HCT116 (cell line): ENCODE results near the gene ZSCAN16. TPM values are rescaled to one million over a fixed set of nuclear protein-coding genes. Genes with fewer than 3 reads are reported as not detected.

ENCODE experiments used
- ATAC-seq: fragments of 200-7000 bp; cut with Tn5 transposase; 2 replicates; pipeline ENCODE4 v1.9.1; 2020; ENCODE audit warnings: mild to moderate bottlenecking, moderate library complexity
- BruUV-seq: library from RNA; stranded (reverse); fragments of 400-500 nt; replicated peaks from 2 replicates; lab custom pipeline; 2021; lab: Mats Ljungman, UMichigan
- CTCF ChIA-PET: fragments of 300-600 bp; sonication (Branson Sonifier 250); formaldehyde crosslinking; loops from one replicate; lab custom pipeline; 2021; ENCODE audit warnings: antibody characterized with exemption; lab: Charles Lee
- POLR2A ChIA-PET: fragments of 300-600, 350-600 bp; sonication (Branson Sonifier 250); formaldehyde crosslinking; loops from one replicate; lab custom pipeline; 2021; ENCODE audit warnings: antibody characterized with exemption; lab: Charles Lee
- RAD21 ChIA-PET, 2 experiments: fragments of 300-600 bp; sonication (Branson Sonifier 250); formaldehyde crosslinking; loops; one replicate each; lab custom pipeline; 2023; ENCODE audit warnings: low total read pairs in 2 of 2; ENCODE audit not compliant: uncharacterized antibody in 2 of 2, unreplicated experiment in 2 of 2, low non-redundant PET in 1 of 2; lab: Charles Lee
- DNase-seq: peaks from one replicate; pipeline ENCODE4 v3.0.0-alpha.2; 2010; ENCODE audit warnings: low read depth, low spot score
- H2AFZ ChIP-seq: fragments of 200-600 bp; shearing (Covaris generic), sonication (generic); 2 replicates; pipeline ENCODE4 v1.6.1; 2017; ENCODE audit warnings: low read depth, mixed run types, mixed read lengths, antibody characterized with exemption, low read length; ENCODE audit not compliant: poor library complexity, severe bottlenecking
- H3K27ac ChIP-seq: 2 replicates; pipeline ENCODE4 v1.5.1; 2012; ENCODE audit warnings: low read depth, low read length
- H3K27me3 ChIP-seq: fragments of 200-600 bp; sonication (generic); 2 replicates; pipeline ENCODE4 v1.6.1; 2016; ENCODE audit warnings: mixed run types, low read length, mixed read lengths; ENCODE audit not compliant: insufficient read depth
- H3K36me3 ChIP-seq, 2 experiments: fragments of 200-500 bp in 1 of 2; fragments of 200-600 bp in 1 of 2; sonication (Bioruptor generic) in 1 of 2; sonication (generic) in 1 of 2; 2 replicates each; pipeline versions ENCODE4 v1.5.1 to v1.6.1; 2014 to 2016; ENCODE audit warnings: low read length in 2 of 2, inconsistent platforms in 1 of 2, mixed read lengths in 1 of 2, mixed run types in 1 of 2; ENCODE audit not compliant: insufficient read depth in 2 of 2, control insufficient read depth in 1 of 2
- H3K4me1 ChIP-seq, 2 experiments: fragments of 200-600 bp in 1 of 2; sonication (generic) in 1 of 2; 2 replicates each; pipeline versions ENCODE4 v1.5.1 to v1.6.1; 2012 to 2017; ENCODE audit warnings: low read length in 2 of 2, inconsistent platforms in 1 of 2, mild to moderate bottlenecking in 1 of 2, mixed read lengths in 1 of 2, mixed run types in 1 of 2, moderate library complexity in 1 of 2; ENCODE audit not compliant: insufficient read depth in 2 of 2, control insufficient read depth in 1 of 2
- H3K4me2 ChIP-seq: fragments of 200-600 bp; sonication (generic); 2 replicates; pipeline ENCODE4 v1.6.1; 2017; ENCODE audit warnings: mixed run types, low read length, mixed read lengths
- H3K4me3 ChIP-seq, 2 experiments: fragments of 200-600 bp in 1 of 2; sonication (generic) in 1 of 2; replicated peaks in 1 of 2; 2 replicates each; pipeline ENCODE4 v1.5.1; 2011 to 2016; ENCODE audit warnings: low read length in 2 of 2, control low read depth in 1 of 2, low read depth in 1 of 2, mild to moderate bottlenecking in 1 of 2, mixed read lengths in 1 of 2, mixed run types in 1 of 2
- H3K79me2 ChIP-seq: fragments of 200-600 bp; sonication (generic); 2 replicates; pipeline ENCODE4 v1.6.1; 2017; ENCODE audit warnings: mild to moderate bottlenecking, mixed run types, low read length, moderate library complexity, mixed read lengths; ENCODE audit not compliant: insufficient read depth
- H3K9ac ChIP-seq: fragments of 200-600 bp; sonication (generic); 2 replicates; pipeline ENCODE4 v1.6.1; 2016; ENCODE audit warnings: low read length, mixed read lengths
- H3K9me2 ChIP-seq: fragments of 200-600 bp; sonication (generic), shearing (Covaris generic); 2 replicates; pipeline ENCODE4 v1.6.1; 2017; ENCODE audit warnings: mixed run types, mild to moderate bottlenecking, moderate library complexity; ENCODE audit not compliant: insufficient read depth
- H3K9me3 ChIP-seq, 2 experiments: fragments of 200-500 bp in 1 of 2; fragments of 200-600 bp in 1 of 2; sonication (Bioruptor generic) in 1 of 2; sonication (generic) in 1 of 2; 2 replicates each; pipeline ENCODE4 v1.6.1; 2014 to 2017; ENCODE audit warnings: low read length in 2 of 2, mixed read lengths in 2 of 2, inconsistent platforms in 1 of 2, low read depth in 1 of 2, mild to moderate bottlenecking in 1 of 2, mixed run types in 1 of 2, moderate library complexity in 1 of 2; ENCODE audit not compliant: control insufficient read depth in 1 of 2, insufficient read depth in 1 of 2
- H4K20me1 ChIP-seq: fragments of 200-600 bp; sonication (generic), shearing (Covaris generic); 2 replicates; pipeline ENCODE4 v1.6.1; 2017; ENCODE audit warnings: mixed run types, mild to moderate bottlenecking, moderate library complexity; ENCODE audit not compliant: insufficient read depth
- CEBPB ChIP-seq: IDR thresholded peaks from 2 replicates; pipeline ENCODE4 v1.6.1; 2012; ENCODE audit warnings: low read depth
- ELF1 ChIP-seq: IDR thresholded peaks from 2 replicates; pipeline ENCODE4 v1.6.1; 2012; ENCODE audit warnings: low read depth, borderline replicate concordance
- EZH2 ChIP-seq: fragments of 200-600 bp; sonication (generic); IDR thresholded peaks from 2 replicates; pipeline ENCODE4 v1.6.1; 2017; ENCODE audit warnings: antibody characterized with exemption, mixed run types
- EZH2phosphoT487 ChIP-seq: fragments of 200-600 bp; IDR thresholded peaks from 2 replicates; pipeline ENCODE4 v1.6.1; 2018; ENCODE audit warnings: antibody characterized with exemption, borderline replicate concordance
- JUND ChIP-seq: IDR thresholded peaks from 2 replicates; pipeline ENCODE4 v1.6.1; 2012
- POLR2AphosphoS5 ChIP-seq: IDR thresholded peaks from 2 replicates; pipeline ENCODE4 v1.6.1; 2011; ENCODE audit warnings: mild to moderate bottlenecking, low read depth, low read length, moderate library complexity
- RAD21 ChIP-seq: IDR thresholded peaks from 2 replicates; pipeline ENCODE4 v1.6.1; 2012; ENCODE audit warnings: low read depth, mild to moderate bottlenecking
- SIN3A ChIP-seq: IDR thresholded peaks from 2 replicates; pipeline ENCODE4 v1.6.1; 2012; ENCODE audit warnings: low read depth
- SP1 ChIP-seq: IDR thresholded peaks from 2 replicates; pipeline ENCODE4 v1.6.1; 2012; ENCODE audit warnings: low read depth
- SRF ChIP-seq: IDR thresholded peaks from 2 replicates; pipeline ENCODE4 v1.6.1; 2012; ENCODE audit warnings: low read depth
- TCF7L2 ChIP-seq: IDR thresholded peaks from 2 replicates; pipeline ENCODE4 v1.7.0; 2011; ENCODE audit warnings: borderline replicate concordance, inconsistent platforms; ENCODE audit not compliant: insufficient read depth, insufficient read length; ENCODE audit errors: extremely low read depth
- YY1 ChIP-seq: IDR thresholded peaks from 2 replicates; pipeline ENCODE4 v1.6.1; 2011; ENCODE audit warnings: low read length, low read depth, moderate library complexity, mild to moderate bottlenecking; ENCODE audit not compliant: insufficient replicate concordance; ENCODE audit errors: extremely low read depth
- intact Hi-C: fragments of 100-400 bp; cut with micrococcal nuclease; formaldehyde crosslinking; loops from 2 replicates; pipeline ENCODE4 v1.10.0; 2022
- total RNA-seq: library from RNA; stranded (reverse); gene quantifications from one replicate; pipeline ENCODE4 v1.2.1, GENCODE V29; 2021; ENCODE audit not compliant: unreplicated experiment
- TF ChIP-seq, protein P1 (sequence below): IDR thresholded peaks from 2 replicates; pipeline ENCODE4 v1.6.1; 2011; ENCODE audit warnings: mild to moderate bottlenecking, low read length, moderate library complexity; ENCODE audit not compliant: insufficient replicate concordance; ENCODE audit errors: extremely low read depth
- TF ChIP-seq, protein P2 (sequence below): IDR thresholded peaks from 2 replicates; pipeline ENCODE4 v1.6.1; 2012; ENCODE audit warnings: low read depth
- TF ChIP-seq, protein P3 (sequence below), 3 experiments: fragments of 200-600 bp in 1 of 3; sonication (generic) in 1 of 3; IDR thresholded peaks in 2 of 3; conservative IDR thresholded peaks in 1 of 3; 2 replicates each; pipeline ENCODE4 v1.5.1; 2012 to 2017; ENCODE audit warnings: low read depth in 2 of 3, low read length in 2 of 3, antibody characterized with exemption in 1 of 3, borderline replicate concordance in 1 of 3, control low read depth in 1 of 3, mild to moderate bottlenecking in 1 of 3, mixed read lengths in 1 of 3, mixed run types in 1 of 3, moderate library complexity in 1 of 3; ENCODE audit not compliant: insufficient read depth in 1 of 3
- TF ChIP-seq, protein P4 (sequence below): IDR thresholded peaks from 2 replicates; pipeline ENCODE4 v1.6.1; 2012
- TF ChIP-seq, protein P5 (sequence below): IDR thresholded peaks from 2 replicates; pipeline ENCODE4 v1.6.1; 2012

Gene ZSCAN16
- total RNA-seq, 1 experiment from 2014 or later: 5.0 TPM

DNA sequence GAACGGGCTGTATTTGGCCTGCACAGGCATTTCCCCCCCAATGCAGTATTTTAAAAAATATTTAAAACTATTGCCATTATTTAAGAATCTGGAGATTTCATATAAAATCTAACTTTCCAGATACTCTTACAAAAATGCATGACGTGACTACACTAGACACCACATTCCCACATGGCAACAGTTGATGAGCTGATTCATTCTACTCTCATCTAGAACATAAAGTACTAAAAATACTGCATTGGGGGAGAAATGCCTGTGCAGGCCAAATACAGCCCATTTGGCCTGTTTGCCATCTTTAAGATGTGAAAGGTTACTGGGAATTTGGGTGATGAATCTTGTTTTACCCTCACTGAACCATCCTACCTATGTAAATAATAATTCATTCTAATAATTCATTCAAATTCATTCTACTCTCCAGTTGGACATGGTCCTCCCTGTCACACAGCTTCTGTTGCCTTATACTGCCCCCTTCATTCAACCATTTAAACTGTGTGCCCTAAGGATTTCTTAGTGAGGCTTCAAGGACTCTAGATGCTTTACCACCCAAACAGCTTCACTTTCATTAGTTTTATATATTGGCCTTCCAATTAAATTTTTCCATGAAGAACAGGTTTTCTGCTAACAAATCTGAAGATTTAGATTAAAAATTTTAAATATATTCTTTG, 6.9 kb upstream of the ZSCAN16 start:
- POLR2A ChIA-PET: no interaction called here
- no peak for ATAC-seq

More for the DNA sequence above, 6.9 kb upstream of the ZSCAN16 start:
- Histone ChIP-seq H3K9me3 (no peaks in the 10 kb centered on the region), H3K36me3 (peaks cover 10 to 19% of the 10 kb centered on the region in 2 experiments; a peak in 2 of 4 replicates), H3K4me3 (no peak overlapping the region), H3K4me1 (no peaks in the 10 kb centered on the region), H3K9me2 (no peaks in the 10 kb centered on the region), H4K20me1 (no peaks in the 10 kb centered on the region), H2AFZ (no peak overlapping the region), H3K27me3 (no peaks in the 10 kb centered on the region), H3K27ac (no peak overlapping the region), H3K4me2 (no peak overlapping the region), H3K9ac (no peak overlapping the region), H3K79me2 (no peaks in the 10 kb centered on the region)
- TF ChIP-seq ELF1 (no peak), YY1 (no peak), CEBPB (no peak), JUND (no peak), SP1 (no peak), RAD21 (peak; percentile 29; the same call in 1 of the 2 replicates), POLR2AphosphoS5 (no peak), SRF (no peak), EZH2phosphoT487 (no peak), SIN3A (no peak), TCF7L2 (no peak), EZH2 (no peak)
- TF ChIP-seq, protein P1, sequence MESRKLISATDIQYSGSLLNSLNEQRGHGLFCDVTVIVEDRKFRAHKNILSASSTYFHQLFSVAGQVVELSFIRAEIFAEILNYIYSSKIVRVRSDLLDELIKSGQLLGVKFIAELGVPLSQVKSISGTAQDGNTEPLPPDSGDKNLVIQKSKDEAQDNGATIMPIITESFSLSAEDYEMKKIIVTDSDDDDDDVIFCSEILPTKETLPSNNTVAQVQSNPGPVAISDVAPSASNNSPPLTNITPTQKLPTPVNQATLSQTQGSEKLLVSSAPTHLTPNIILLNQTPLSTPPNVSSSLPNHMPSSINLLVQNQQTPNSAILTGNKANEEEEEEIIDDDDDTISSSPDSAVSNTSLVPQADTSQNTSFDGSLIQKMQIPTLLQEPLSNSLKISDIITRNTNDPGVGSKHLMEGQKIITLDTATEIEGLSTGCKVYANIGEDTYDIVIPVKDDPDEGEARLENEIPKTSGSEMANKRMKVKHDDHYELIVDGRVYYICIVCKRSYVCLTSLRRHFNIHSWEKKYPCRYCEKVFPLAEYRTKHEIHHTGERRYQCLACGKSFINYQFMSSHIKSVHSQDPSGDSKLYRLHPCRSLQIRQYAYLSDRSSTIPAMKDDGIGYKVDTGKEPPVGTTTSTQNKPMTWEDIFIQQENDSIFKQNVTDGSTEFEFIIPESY: no peak
- TF ChIP-seq, protein P2, sequence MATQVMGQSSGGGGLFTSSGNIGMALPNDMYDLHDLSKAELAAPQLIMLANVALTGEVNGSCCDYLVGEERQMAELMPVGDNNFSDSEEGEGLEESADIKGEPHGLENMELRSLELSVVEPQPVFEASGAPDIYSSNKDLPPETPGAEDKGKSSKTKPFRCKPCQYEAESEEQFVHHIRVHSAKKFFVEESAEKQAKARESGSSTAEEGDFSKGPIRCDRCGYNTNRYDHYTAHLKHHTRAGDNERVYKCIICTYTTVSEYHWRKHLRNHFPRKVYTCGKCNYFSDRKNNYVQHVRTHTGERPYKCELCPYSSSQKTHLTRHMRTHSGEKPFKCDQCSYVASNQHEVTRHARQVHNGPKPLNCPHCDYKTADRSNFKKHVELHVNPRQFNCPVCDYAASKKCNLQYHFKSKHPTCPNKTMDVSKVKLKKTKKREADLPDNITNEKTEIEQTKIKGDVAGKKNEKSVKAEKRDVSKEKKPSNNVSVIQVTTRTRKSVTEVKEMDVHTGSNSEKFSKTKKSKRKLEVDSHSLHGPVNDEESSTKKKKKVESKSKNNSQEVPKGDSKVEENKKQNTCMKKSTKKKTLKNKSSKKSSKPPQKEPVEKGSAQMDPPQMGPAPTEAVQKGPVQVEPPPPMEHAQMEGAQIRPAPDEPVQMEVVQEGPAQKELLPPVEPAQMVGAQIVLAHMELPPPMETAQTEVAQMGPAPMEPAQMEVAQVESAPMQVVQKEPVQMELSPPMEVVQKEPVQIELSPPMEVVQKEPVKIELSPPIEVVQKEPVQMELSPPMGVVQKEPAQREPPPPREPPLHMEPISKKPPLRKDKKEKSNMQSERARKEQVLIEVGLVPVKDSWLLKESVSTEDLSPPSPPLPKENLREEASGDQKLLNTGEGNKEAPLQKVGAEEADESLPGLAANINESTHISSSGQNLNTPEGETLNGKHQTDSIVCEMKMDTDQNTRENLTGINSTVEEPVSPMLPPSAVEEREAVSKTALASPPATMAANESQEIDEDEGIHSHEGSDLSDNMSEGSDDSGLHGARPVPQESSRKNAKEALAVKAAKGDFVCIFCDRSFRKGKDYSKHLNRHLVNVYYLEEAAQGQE: no peak
- TF ChIP-seq, protein P3, sequence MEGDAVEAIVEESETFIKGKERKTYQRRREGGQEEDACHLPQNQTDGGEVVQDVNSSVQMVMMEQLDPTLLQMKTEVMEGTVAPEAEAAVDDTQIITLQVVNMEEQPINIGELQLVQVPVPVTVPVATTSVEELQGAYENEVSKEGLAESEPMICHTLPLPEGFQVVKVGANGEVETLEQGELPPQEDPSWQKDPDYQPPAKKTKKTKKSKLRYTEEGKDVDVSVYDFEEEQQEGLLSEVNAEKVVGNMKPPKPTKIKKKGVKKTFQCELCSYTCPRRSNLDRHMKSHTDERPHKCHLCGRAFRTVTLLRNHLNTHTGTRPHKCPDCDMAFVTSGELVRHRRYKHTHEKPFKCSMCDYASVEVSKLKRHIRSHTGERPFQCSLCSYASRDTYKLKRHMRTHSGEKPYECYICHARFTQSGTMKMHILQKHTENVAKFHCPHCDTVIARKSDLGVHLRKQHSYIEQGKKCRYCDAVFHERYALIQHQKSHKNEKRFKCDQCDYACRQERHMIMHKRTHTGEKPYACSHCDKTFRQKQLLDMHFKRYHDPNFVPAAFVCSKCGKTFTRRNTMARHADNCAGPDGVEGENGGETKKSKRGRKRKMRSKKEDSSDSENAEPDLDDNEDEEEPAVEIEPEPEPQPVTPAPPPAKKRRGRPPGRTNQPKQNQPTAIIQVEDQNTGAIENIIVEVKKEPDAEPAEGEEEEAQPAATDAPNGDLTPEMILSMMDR (IDR thresholded peaks at IDR 0.05 in 2 of 3, conservative IDR thresholded peaks at IDR 0.05 in 1 of 3; ENCODE audit: borderline replicate concordance in 1 of 3, insufficient read depth in 1 of 3, low read depth in 2 of 3, low read length in 2 of 3): 0 out of 6 replicates have a peak, but pooled peaks of 1 of the 3 experiments have one; percentile 8
- TF ChIP-seq, protein P4, sequence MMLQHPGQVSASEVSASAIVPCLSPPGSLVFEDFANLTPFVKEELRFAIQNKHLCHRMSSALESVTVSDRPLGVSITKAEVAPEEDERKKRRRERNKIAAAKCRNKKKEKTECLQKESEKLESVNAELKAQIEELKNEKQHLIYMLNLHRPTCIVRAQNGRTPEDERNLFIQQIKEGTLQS: no peak
- TF ChIP-seq, protein P5, sequence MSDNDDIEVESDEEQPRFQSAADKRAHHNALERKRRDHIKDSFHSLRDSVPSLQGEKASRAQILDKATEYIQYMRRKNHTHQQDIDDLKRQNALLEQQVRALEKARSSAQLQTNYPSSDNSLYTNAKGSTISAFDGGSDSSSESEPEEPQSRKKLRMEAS: no peak
- RAD21 ChIA-PET: no interaction called here
- no peak for DNase-seq
- intact Hi-C loops: no loop called here
- CTCF ChIA-PET: no interaction called here
- BruUV-seq: no TSS peak
